ENCODE measurements around the gene A2ML1.

DNA sequence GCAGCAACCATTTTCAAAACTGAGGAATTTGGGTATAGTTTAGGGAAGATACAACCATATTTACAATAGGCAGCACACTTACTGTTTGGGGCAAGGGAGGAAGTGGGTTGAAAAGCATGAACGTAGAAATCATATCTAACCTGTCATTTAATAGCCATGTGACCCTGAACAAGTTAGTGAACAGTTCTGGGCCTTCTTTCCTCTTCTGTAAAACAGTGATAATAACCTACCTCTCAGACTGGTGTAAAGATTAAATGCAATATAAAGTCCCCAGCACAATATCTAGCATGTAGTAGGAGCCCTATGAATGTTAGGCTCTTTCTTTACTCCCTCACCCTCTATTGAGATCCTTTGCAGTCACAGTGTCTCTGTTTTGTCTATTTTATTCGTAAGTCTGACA, 33.5 kb downstream of the A2ML1 start:
- TF ChIP-seq EZH2 (IDR thresholded peaks at IDR 0.05; ENCODE audit: insufficient read depth, poor library complexity, severe bottlenecking) (no peak), EZH2phosphoT487 (IDR thresholded peaks at IDR 0.05; ENCODE audit: insufficient read depth, low read depth) (no peak)

All from GM23248 (cell line).